ENCODE results near the gene SERGEF.

The SERGEF gene

DNA sequence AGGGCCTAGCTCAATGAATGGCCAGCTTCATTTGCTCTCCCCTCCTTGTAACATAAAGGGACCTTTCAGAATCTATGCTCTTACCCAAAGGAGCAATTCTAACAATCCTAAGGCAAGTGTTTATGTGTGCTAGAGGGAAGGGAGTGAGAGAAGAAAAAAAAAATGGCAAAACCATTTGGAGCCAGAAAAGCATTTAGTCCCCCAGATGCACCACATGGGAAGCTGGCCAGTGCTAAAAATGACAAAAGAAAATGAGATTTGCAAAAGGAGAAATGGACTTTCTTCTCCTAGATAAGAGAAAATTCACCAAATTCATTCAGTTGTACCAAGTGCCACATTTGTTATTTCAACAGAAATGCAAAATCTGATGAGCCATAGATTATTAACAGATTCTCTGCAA is 52.8 kb downstream of the SERGEF start:
- no peak for DNase-seq (ENCODE audit: low read depth)

DNA sequence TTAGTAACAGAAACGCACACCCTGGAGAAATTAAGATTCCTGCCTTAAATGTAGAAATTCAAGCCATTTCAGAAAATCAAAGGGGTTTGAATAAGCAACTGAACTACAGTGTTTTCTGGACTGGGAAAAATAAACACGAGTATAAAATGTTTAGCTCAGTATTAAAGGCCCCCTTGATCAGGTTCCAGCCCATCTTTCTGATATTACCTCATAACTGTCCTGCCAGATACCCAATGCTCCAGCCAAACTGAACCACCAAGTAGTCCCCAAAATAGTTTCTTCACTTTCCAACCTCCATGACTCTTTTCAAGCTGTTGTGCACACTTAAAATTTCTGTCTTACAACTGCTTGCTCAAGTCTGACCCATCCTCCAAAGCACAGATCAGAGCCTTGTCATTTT is 54.4 kb downstream of the SERGEF start:
- TF ChIP-seq, protein P1, sequence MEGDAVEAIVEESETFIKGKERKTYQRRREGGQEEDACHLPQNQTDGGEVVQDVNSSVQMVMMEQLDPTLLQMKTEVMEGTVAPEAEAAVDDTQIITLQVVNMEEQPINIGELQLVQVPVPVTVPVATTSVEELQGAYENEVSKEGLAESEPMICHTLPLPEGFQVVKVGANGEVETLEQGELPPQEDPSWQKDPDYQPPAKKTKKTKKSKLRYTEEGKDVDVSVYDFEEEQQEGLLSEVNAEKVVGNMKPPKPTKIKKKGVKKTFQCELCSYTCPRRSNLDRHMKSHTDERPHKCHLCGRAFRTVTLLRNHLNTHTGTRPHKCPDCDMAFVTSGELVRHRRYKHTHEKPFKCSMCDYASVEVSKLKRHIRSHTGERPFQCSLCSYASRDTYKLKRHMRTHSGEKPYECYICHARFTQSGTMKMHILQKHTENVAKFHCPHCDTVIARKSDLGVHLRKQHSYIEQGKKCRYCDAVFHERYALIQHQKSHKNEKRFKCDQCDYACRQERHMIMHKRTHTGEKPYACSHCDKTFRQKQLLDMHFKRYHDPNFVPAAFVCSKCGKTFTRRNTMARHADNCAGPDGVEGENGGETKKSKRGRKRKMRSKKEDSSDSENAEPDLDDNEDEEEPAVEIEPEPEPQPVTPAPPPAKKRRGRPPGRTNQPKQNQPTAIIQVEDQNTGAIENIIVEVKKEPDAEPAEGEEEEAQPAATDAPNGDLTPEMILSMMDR (IDR thresholded peaks at IDR 0.05; ENCODE audit: control insufficient read depth, insufficient read depth, low read depth, low read length, missing control alignments), result no peak
- H3K4me3 ChIP-seq (ENCODE audit: control insufficient read depth, low read depth, low read length), result no peak overlapping the region
- no peak for DNase-seq (ENCODE audit: low read depth)

More for the DNA sequence above, 52.8 kb downstream of the SERGEF start:
- TF ChIP-seq, protein P1 (IDR thresholded peaks at IDR 0.05; ENCODE audit: control insufficient read depth, insufficient read depth, low read depth, low read length, missing control alignments), result no peak
- no peak overlapping the region for H3K4me3 ChIP-seq (ENCODE audit: control insufficient read depth, low read depth, low read length)

DNA sequence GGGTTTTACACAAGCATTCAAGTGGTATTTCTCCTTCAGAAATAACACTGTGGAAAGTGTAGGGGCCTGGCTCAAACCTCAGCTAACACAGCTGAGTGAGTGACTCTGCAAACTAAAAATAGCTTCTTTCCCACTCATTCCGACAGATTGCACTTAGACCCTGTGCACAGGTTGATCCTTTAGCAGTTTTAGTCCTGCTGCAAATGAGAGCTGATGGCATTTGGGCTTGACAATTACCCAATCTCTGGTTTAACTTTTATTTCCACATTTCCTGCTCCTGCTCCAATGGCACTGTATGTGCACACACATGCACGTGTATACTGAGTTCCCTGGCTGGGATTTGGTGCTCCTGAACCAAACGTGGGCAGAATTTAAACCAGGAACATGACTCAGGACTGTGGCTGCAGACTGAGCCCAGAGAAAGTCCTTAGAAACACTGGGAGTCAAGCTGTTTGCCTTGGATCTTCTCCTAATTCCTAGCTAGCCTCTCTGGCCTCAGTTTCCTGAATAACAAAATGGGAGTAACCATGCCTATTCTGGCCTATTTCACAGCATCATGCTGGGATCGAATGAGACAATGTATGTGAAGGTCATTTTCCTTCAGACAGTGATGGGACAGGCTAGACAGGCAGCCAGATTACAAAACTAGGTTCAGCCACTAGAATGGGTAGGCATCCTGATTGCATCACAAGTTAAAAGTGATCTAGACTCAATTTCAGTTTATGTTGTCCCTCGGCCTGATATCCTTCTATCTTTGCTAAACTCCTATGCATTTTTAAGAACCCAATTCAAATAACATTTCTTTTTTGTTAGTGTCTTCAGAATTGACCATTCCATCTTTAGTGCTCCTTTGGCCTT is 58.2 kb downstream of the SERGEF start:
- TF ChIP-seq, protein P1 (IDR thresholded peaks at IDR 0.05; ENCODE audit: control insufficient read depth, insufficient read depth, low read depth, low read length, missing control alignments), result no peak
- no peak overlapping the region for H3K4me3 ChIP-seq (ENCODE audit: control insufficient read depth, low read depth, low read length)
- DNase-seq (ENCODE audit: low read depth), result no peak

- no peak overlapping the region for H3K4me3 ChIP-seq (ENCODE audit: control insufficient read depth, low read depth, low read length)
- TF ChIP-seq, protein P1 (IDR thresholded peaks at IDR 0.05; ENCODE audit: control insufficient read depth, insufficient read depth, low read depth, low read length, missing control alignments), result no peak
- no peak for DNase-seq (ENCODE audit: low read depth)
Observed at GRCh38 chr11:17952487-17952886, 60.4 kb downstream of the SERGEF start.

DNA sequence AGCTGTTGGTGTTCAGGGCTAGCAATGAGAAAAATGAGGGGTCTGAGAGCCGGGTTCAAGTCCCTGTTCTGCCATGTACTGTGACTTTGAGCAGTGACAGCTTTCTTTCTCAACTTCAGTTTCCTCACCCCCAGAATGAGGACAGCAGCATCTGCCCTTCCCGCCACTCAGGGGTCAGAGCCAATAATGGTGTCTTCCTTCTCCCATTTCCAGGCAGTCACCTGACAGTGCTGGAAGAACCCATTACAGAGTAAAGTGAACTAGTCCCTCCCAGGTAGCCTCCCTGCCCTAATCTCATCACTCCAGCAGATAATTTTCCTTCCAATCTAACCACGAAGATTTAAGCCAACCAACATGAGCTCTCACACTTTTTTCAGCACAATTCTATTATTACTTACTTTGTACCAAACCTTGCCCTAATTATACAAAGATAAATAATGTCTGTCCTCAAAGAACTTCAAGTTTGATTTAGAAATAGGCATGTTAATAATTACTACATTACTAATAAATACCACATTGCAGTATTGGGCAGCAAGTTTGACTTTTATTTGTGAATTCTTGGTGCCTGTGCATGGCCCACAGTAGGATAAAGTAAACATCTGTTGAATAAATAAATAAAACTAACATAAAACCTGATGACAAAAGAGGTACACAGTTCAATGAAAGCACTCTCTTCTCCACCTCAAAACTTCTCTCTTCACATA is 61.0 kb downstream of the SERGEF start:
- TF ChIP-seq, protein P1 (IDR thresholded peaks at IDR 0.05; ENCODE audit: control insufficient read depth, insufficient read depth, low read depth, low read length, missing control alignments), result no peak
- no peak overlapping the region for H3K4me3 ChIP-seq (ENCODE audit: control insufficient read depth, low read depth, low read length)
- no peak for DNase-seq (ENCODE audit: low read depth)

GRCh38 chr11:17950644-17951043 is 62.2 kb downstream of the SERGEF start:
- TF ChIP-seq, protein P1 (IDR thresholded peaks at IDR 0.05; ENCODE audit: control insufficient read depth, insufficient read depth, low read depth, low read length, missing control alignments), result no peak

More at GRCh38 chr11:17950644-17951043, 62.2 kb downstream of the SERGEF start:
- DNase-seq (ENCODE audit: low read depth), result no peak
- no peak overlapping the region for H3K4me3 ChIP-seq (ENCODE audit: control insufficient read depth, low read depth, low read length)
